Common myeloid progenitor, CD34-positive (primary cell): ENCODE measurements around the gene PDLIM1.

Source experiments
- CTCF ChIA-PET: fragments of 350-600 bp; sonication (Branson Sonifier 250); formaldehyde crosslinking; loops from one replicate; lab custom pipeline; 2021; ENCODE audit warnings: antibody characterized with exemption; lab: Charles Lee
- POLR2A ChIA-PET: fragments of 350-600 bp; sonication (Branson Sonifier 250); formaldehyde crosslinking; loops from one replicate; lab custom pipeline; 2021; ENCODE audit warnings: antibody characterized with exemption; lab: Charles Lee
- DNase-seq, 3 donors: peaks; one replicate each; pipeline versions ENCODE4 v3.0.0 to v3.0.0-alpha.2; 2013
- H3K27ac ChIP-seq, 2 experiments: 1 replicate in 1 of 2; 2 replicates in 1 of 2; pipeline ENCODE4 v1.7.0; 2013; ENCODE audit warnings: inconsistent platforms in 2 of 2, low read length in 2 of 2, mild to moderate bottlenecking in 2 of 2, low read depth in 1 of 2, moderate library complexity in 1 of 2; ENCODE audit not compliant: severe bottlenecking in 2 of 2, insufficient read depth in 1 of 2, poor library complexity in 1 of 2
- H3K27me3 ChIP-seq, 5 experiments: replicated peaks in 2 of 5; 1 replicate in 3 of 5; 2 replicates in 2 of 5; pipeline versions ENCODE4 v1.6.1 to v1.7.0; 2013; ENCODE audit warnings: low read length in 4 of 5, mild to moderate bottlenecking in 2 of 5, moderate library complexity in 2 of 5, inconsistent platforms in 1 of 5; ENCODE audit not compliant: insufficient read depth in 5 of 5, control insufficient read depth in 4 of 5
- H3K36me3 ChIP-seq, 4 experiments: 1 replicate in 2 of 4; 2 replicates in 2 of 4; pipeline versions ENCODE4 v1.6.1 to v1.7.0; 2013; ENCODE audit warnings: low read length in 3 of 4, control low read depth in 1 of 4, mild to moderate bottlenecking in 1 of 4; ENCODE audit not compliant: control insufficient read depth in 4 of 4, insufficient read depth in 4 of 4
- H3K4me1 ChIP-seq, 4 experiments: 1 replicate in 3 of 4; 2 replicates in 1 of 4; pipeline versions ENCODE4 v1.6.1 to v1.7.1; 2013; ENCODE audit warnings: low read length in 3 of 4, mild to moderate bottlenecking in 3 of 4, control low read depth in 1 of 4, inconsistent platforms in 1 of 4, moderate library complexity in 1 of 4; ENCODE audit not compliant: control insufficient read depth in 4 of 4, insufficient read depth in 4 of 4; ENCODE audit errors: control extremely low read depth in 1 of 4
- H3K4me3 ChIP-seq, 7 experiments: 1 replicate in 4 of 7; 2 replicates in 3 of 7; pipeline versions ENCODE4 v1.5.1 to v1.7.0; 2013; ENCODE audit warnings: mild to moderate bottlenecking in 7 of 7, low read length in 6 of 7, moderate library complexity in 6 of 7, inconsistent platforms in 2 of 7, low read depth in 2 of 7, control low read depth in 1 of 7; ENCODE audit not compliant: insufficient read depth in 4 of 7, control insufficient read depth in 1 of 7; ENCODE audit errors: extremely low read depth in 1 of 7
- H3K9me3 ChIP-seq, 5 experiments: 1 replicate in 4 of 5; 2 replicates in 1 of 5; pipeline versions ENCODE4 v1.6.1 to v1.7.1; 2013; ENCODE audit warnings: low read length in 4 of 5, mild to moderate bottlenecking in 2 of 5, inconsistent platforms in 1 of 5, low read depth in 1 of 5, moderate library complexity in 1 of 5; ENCODE audit not compliant: control insufficient read depth in 4 of 5, insufficient read depth in 2 of 5; ENCODE audit errors: control extremely low read depth in 1 of 5
- WGBS: methylation state at CpG from one replicate; pipeline ENCODE4 v1.1.5; 2013; ENCODE audit not compliant: insufficient coverage; 5-methylcytosine and 5-hydroxymethylcytosine counted together

PDLIM1 gene

GRCh38 chr10:95253007-95253406 lies 37.8 kb downstream of the PDLIM1 start:
- no peak overlapping the region for H3K27ac ChIP-seq
- H3K9me3 ChIP-seq, result peaks cover 0 to 5% (median 4%) of the 10 kb centered on the region in 5 experiments
- no peak for DNase-seq
- H3K4me1 ChIP-seq, result peaks cover 0 to 15% (median 10%) of the 10 kb centered on the region in 4 experiments
- H3K27me3 ChIP-seq, result no peaks in the 10 kb centered on the region
- POLR2A ChIA-PET, result interaction anchor here (0.7 kb wide), 2 partner anchors 32 to 588 kb away, joined by 3 to 6 read pairs; no protein-coding TSS in a partner anchor
- WGBS, result 76% methylated on average over 2 of the region's 2 CpGs
- H3K36me3 ChIP-seq, result peaks cover 0 to 13% (median 3%) of the 10 kb centered on the region in 4 experiments
- no peak overlapping the region for H3K4me3 ChIP-seq
- CTCF ChIA-PET, result interaction anchor here (0.8 to 1.8 kb wide), 2 partner anchors 12 to 107 kb away, joined by 3 to 6 read pairs; no protein-coding TSS in a partner anchor

GRCh38 chr10:95250856-95251255 lies 39.9 kb downstream of the PDLIM1 start:
- ChIA-PET CTCF (interaction anchor here (2.2 to 12.1 kb wide), 2 partner anchors 28 to 110 kb away, joined by 4 to 399 read pairs; no protein-coding TSS in a partner anchor), POLR2A (interaction anchor here (0.6 kb wide), 1 partner anchor 26 kb away, joined by 4 read pairs; no protein-coding TSS in a partner anchor)
- Histone ChIP-seq H3K36me3 (peaks cover 0 to 7% (median 5%) of the 10 kb centered on the region in 4 experiments), H3K27me3 (no peaks in the 10 kb centered on the region), H3K4me3 (no peak overlapping the region), H3K4me1 (peaks cover 0 to 21% (median 12%) of the 10 kb centered on the region in 4 experiments), H3K9me3 (peaks cover 0 to 1% (median 0%) of the 10 kb centered on the region in 5 experiments), H3K27ac (no peak overlapping the region)
- 96% methylated on average over 4 of the region's 4 CpGs for WGBS
- DNase-seq, result no peak

GRCh38 chr10:95249467-95249866 lies 41.3 kb downstream of the PDLIM1 start:
- Histone ChIP-seq H3K4me1 (peaks cover 0 to 21% (median 12%) of the 10 kb centered on the region in 4 experiments), H3K27me3 (no peaks in the 10 kb centered on the region), H3K27ac (no peak overlapping the region), H3K36me3 (peaks cover 0 to 17% (median 12%) of the 10 kb centered on the region in 4 experiments), H3K4me3 (no peak overlapping the region), H3K9me3 (no peaks in the 10 kb centered on the region)
- DNase-seq, result peak in 1 of 3 donors; percentile 29
- CTCF ChIA-PET, result interaction anchor here (0.8 to 12.1 kb wide), 3 partner anchors 29 to 112 kb away, joined by 3 to 399 read pairs (median 4); no protein-coding TSS in a partner anchor
- 36% methylated on average over 2 of the region's 3 CpGs for WGBS
- POLR2A ChIA-PET, result interaction anchor here (0.6 kb wide), 1 partner anchor 27 kb away, joined by 6 read pairs; no protein-coding TSS in a partner anchor

- H3K27ac ChIP-seq, result no peak overlapping the region
- DNase-seq, result no peak
- H3K4me3 ChIP-seq, result no peak overlapping the region
- H3K27me3 ChIP-seq, result no peaks in the 10 kb centered on the region
- CTCF ChIA-PET, result interaction anchor here (0.8 to 12.1 kb wide), 2 partner anchors 49 to 112 kb away, joined by 3 to 399 read pairs; no protein-coding TSS in a partner anchor
- no peaks in the 10 kb centered on the region for H3K9me3 ChIP-seq
- WGBS, result 89% methylated on average over 3 of the region's 3 CpGs
- peaks cover 0 to 17% (median 11%) of the 10 kb centered on the region in 4 experiments for H3K36me3 ChIP-seq
- POLR2A ChIA-PET, result interaction anchor here (0.6 kb wide), 1 partner anchor 60 kb away, joined by 3 read pairs; no protein-coding TSS in a partner anchor
- H3K4me1 ChIP-seq, result peaks cover 0 to 21% (median 12%) of the 10 kb centered on the region in 4 experiments
Measured at GRCh38 chr10:95248989-95249388, 41.8 kb downstream of the PDLIM1 start.

GRCh38 chr10:95247881-95248583 lies 42.8 kb downstream of the PDLIM1 start:
- POLR2A ChIA-PET, result no interaction called here
- H3K27ac ChIP-seq, result no peak overlapping the region
- peaks cover 0 to 17% (median 11%) of the 10 kb centered on the region in 4 experiments for H3K36me3 ChIP-seq
- peaks cover 0 to 21% (median 12%) of the 10 kb centered on the region in 4 experiments for H3K4me1 ChIP-seq
- WGBS, result 100% methylated on average over 5 of the region's 7 CpGs
- no peak overlapping the region for H3K4me3 ChIP-seq
- DNase-seq, result no peak
- CTCF ChIA-PET, result interaction anchor here (1.1 to 12.1 kb wide), 7 partner anchors 13 to 126 kb away, joined by 3 to 399 read pairs (median 6); no protein-coding TSS in a partner anchor
- H3K9me3 ChIP-seq, result no peaks in the 10 kb centered on the region
- no peaks in the 10 kb centered on the region for H3K27me3 ChIP-seq

- WGBS, result 94% methylated on average over 5 of the region's 6 CpGs
- Histone ChIP-seq H3K27ac (no peak overlapping the region), H3K36me3 (peaks cover 0 to 17% (median 11%) of the 10 kb centered on the region in 4 experiments), H3K9me3 (no peaks in the 10 kb centered on the region), H3K4me1 (peaks cover 0 to 21% (median 12%) of the 10 kb centered on the region in 4 experiments), H3K4me3 (no peak overlapping the region), H3K27me3 (no peaks in the 10 kb centered on the region)
- CTCF ChIA-PET, result interaction anchor here (0.6 to 12.1 kb wide), 15 partner anchors 13 to 614 kb away, joined by 3 to 399 read pairs (median 4); partner anchors contain the start of gene PDLIM1
- no peak for DNase-seq
- POLR2A ChIA-PET, result interaction anchor here (0.6 to 1.3 kb wide), 2 partner anchors 48 to 116 kb away, joined by 3 to 6 read pairs; no protein-coding TSS in a partner anchor
Measured at GRCh38 chr10:95247200-95247880, 43.5 kb downstream of the PDLIM1 start.
